Activated B cell treated with CpG ODN at 0.5 μM for 24 hours (primary cell): Measurements from ENCODE around the gene THEM5. TPM values are rescaled to one million over a fixed set of nuclear protein-coding genes. Genes with fewer than 3 reads are reported as not detected.

Experiments used
- ATAC-seq: fragments of 200-7000 bp; cut with Tn5 transposase; one replicate; pipeline ENCODE4 v1.10.0; 2021; ENCODE audit warnings: low read depth, mild to moderate bottlenecking, moderate library complexity
- CTCF ChIA-PET: fragments of 350-600 bp; sonication (Branson Sonifier 250); formaldehyde crosslinking; loops from one replicate; lab custom pipeline; 2021; ENCODE audit warnings: antibody characterized with exemption; lab: Charles Lee
- POLR2A ChIA-PET: fragments of 350-600 bp; sonication (Branson Sonifier 250); formaldehyde crosslinking; loops from one replicate; lab custom pipeline; 2021; ENCODE audit warnings: antibody characterized with exemption; lab: Charles Lee
- DNase-seq: peaks from one replicate; pipeline ENCODE4 v3.0.0; 2022
- H3K27ac Mint-ChIP-seq: one replicate; pipeline ENCODE4 v1.8.0; 2020; ENCODE audit warnings: mixed read lengths
- H3K27me3 Mint-ChIP-seq: one replicate; pipeline ENCODE4 v1.8.0; 2021; ENCODE audit warnings: mixed read lengths
- H3K36me3 Mint-ChIP-seq: one replicate; pipeline ENCODE4 v1.8.0; 2021; ENCODE audit warnings: low read depth, mixed read lengths
- H3K4me1 Mint-ChIP-seq: one replicate; pipeline ENCODE4 v1.8.0; 2021; ENCODE audit warnings: mixed read lengths
- H3K4me3 Mint-ChIP-seq: one replicate; pipeline ENCODE4 v1.8.0; 2020; ENCODE audit warnings: mild to moderate bottlenecking, mixed read lengths
- H3K9me3 Mint-ChIP-seq: one replicate; pipeline ENCODE4 v1.8.0; 2020; ENCODE audit warnings: mixed read lengths
- intact Hi-C: fragments of 100-400 bp; cut with micrococcal nuclease; formaldehyde crosslinking; loops from one replicate; pipeline ENCODE4 v1.15.1; 2024
- total RNA-seq: library from RNA; stranded (reverse); gene quantifications from 2 replicates; pipeline ENCODE4 v1.2.3, GENCODE V29; 2022
- TF ChIP-seq, protein P1 (sequence below): fragments of 200-600 bp; IDR thresholded peaks from one replicate; pipeline ENCODE4 v1.8.0; 2022; ENCODE audit warnings: antibody characterized with exemption, mild to moderate bottlenecking

THEM5 gene
- total RNA-seq, 1 donor from 2014 or later = not detected

GRCh38 chr1:151822404-151822803 is 31.1 kb downstream of the THEM5 start:
- H3K9me3 Mint-ChIP-seq = no peaks in the 10 kb centered on the region
- ATAC-seq (no peak), DNase-seq (no peak)
- ChIA-PET POLR2A (interaction anchor here (0.6 kb wide), 1 partner anchor 38 kb away, joined by 4 read pairs; no protein-coding TSS in a partner anchor), CTCF (no interaction called here)
- no peaks in the 10 kb centered on the region for H3K36me3 Mint-ChIP-seq
- H3K4me3 Mint-ChIP-seq = no peak overlapping the region
- TF ChIP-seq, protein P1, sequence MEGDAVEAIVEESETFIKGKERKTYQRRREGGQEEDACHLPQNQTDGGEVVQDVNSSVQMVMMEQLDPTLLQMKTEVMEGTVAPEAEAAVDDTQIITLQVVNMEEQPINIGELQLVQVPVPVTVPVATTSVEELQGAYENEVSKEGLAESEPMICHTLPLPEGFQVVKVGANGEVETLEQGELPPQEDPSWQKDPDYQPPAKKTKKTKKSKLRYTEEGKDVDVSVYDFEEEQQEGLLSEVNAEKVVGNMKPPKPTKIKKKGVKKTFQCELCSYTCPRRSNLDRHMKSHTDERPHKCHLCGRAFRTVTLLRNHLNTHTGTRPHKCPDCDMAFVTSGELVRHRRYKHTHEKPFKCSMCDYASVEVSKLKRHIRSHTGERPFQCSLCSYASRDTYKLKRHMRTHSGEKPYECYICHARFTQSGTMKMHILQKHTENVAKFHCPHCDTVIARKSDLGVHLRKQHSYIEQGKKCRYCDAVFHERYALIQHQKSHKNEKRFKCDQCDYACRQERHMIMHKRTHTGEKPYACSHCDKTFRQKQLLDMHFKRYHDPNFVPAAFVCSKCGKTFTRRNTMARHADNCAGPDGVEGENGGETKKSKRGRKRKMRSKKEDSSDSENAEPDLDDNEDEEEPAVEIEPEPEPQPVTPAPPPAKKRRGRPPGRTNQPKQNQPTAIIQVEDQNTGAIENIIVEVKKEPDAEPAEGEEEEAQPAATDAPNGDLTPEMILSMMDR = no peak
- peaks cover 13% of the 10 kb centered on the region for H3K27me3 Mint-ChIP-seq
- peaks cover 2% of the 10 kb centered on the region for H3K4me1 Mint-ChIP-seq
- H3K27ac Mint-ChIP-seq = no peak overlapping the region
- intact Hi-C loops = no loop called here

- H3K27me3 Mint-ChIP-seq = peaks cover 16% of the 10 kb centered on the region
- no peak overlapping the region for H3K4me3 Mint-ChIP-seq
- DNase-seq (no peak), ATAC-seq (no peak)
- ChIA-PET CTCF (no interaction called here), POLR2A (no interaction called here)
- no peaks in the 10 kb centered on the region for H3K9me3 Mint-ChIP-seq
- no peaks in the 10 kb centered on the region for H3K36me3 Mint-ChIP-seq
- intact Hi-C loops = no loop called here
- peaks cover 4% of the 10 kb centered on the region for H3K4me1 Mint-ChIP-seq
- TF ChIP-seq, protein P1 = no peak
- no peak overlapping the region for H3K27ac Mint-ChIP-seq
Observed at GRCh38 chr1:151820940-151821339, 32.6 kb downstream of the THEM5 start.

- POLR2A ChIA-PET = interaction anchor here (0.5 kb wide), 1 partner anchor 412 kb away, joined by 3 read pairs; no protein-coding TSS in a partner anchor
Observed at GRCh38 chr1:151819976-151820623, 33.4 kb downstream of the THEM5 start.

DNA sequence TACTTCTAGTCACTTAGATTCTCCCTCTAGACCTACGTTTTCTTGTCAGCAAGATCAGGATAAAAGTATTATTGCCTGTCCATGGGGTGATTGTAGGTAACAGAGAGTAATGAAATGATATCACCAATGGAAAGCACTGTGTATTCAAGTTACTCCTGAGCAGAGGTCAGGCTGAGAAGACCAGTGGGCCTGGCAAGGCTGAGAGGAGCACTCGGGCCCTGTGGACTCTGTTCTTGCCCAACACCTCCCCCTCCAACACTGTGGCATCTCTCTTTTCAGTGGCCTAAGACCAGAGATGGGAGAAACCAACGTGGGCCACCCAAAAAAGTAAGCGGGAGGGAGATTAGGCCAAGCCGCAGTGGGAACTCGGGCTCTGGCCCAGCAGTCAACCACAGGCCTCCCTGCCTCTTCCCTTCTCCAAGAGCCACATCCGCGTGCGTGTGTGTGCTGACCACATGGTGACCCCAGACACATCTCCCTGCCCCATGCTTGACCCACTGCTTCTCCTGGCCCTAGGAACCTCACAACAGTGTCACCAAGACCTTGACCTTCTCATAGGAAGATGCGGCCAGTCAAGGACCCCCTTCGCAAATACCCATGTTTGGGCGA is 34.2 kb downstream of the THEM5 start:
- no peak for DNase-seq
- Mint-ChIP-seq H3K4me1 (peaks cover 4% of the 10 kb centered on the region), H3K27me3 (peaks cover 15% of the 10 kb centered on the region), H3K27ac (no peak overlapping the region), H3K9me3 (no peaks in the 10 kb centered on the region), H3K36me3 (no peaks in the 10 kb centered on the region), H3K4me3 (no peak overlapping the region)
- ChIA-PET CTCF (no interaction called here), POLR2A (no interaction called here)
- ATAC-seq = no peak
- TF ChIP-seq, protein P1 = no peak
- intact Hi-C loops = no loop called here

More at GRCh38 chr1:151819976-151820623, 33.4 kb downstream of the THEM5 start:
- TF ChIP-seq, protein P1 = no peak
- Mint-ChIP-seq H3K4me1 (peaks cover 4% of the 10 kb centered on the region), H3K27me3 (peaks cover 15% of the 10 kb centered on the region), H3K4me3 (no peak overlapping the region), H3K9me3 (no peaks in the 10 kb centered on the region), H3K36me3 (no peaks in the 10 kb centered on the region), H3K27ac (no peak overlapping the region)
- ATAC-seq = no peak
- CTCF ChIA-PET = no interaction called here
- no peak for DNase-seq
- intact Hi-C loops = no loop called here

GRCh38 chr1:151817353-151817730 is 36.2 kb downstream of the THEM5 start:
- intact Hi-C loops = no loop called here
- DNase-seq = no peak
- ChIA-PET POLR2A (no interaction called here), CTCF (interaction anchor here (0.6 kb wide), 1 partner anchor 907 kb away, joined by 5 read pairs; no protein-coding TSS in a partner anchor)
- ATAC-seq = no peak
- Mint-ChIP-seq H3K4me3 (no peak overlapping the region), H3K36me3 (no peaks in the 10 kb centered on the region), H3K27ac (no peak overlapping the region), H3K9me3 (no peaks in the 10 kb centered on the region), H3K4me1 (peaks cover 4% of the 10 kb centered on the region), H3K27me3 (peaks cover 15% of the 10 kb centered on the region)
- TF ChIP-seq, protein P1 = no peak
